CD4-positive, alpha-beta T cell treated with Interleukin-15 for 4 hours (primary cell): ENCODE measurements around the gene PCDHA9.

Experiments
- DNase-seq: peaks from one replicate; pipeline ENCODE4 v3.0.0-alpha.2; 2020; ENCODE audit warnings: low spot score

The PCDHA9 gene

DNA sequence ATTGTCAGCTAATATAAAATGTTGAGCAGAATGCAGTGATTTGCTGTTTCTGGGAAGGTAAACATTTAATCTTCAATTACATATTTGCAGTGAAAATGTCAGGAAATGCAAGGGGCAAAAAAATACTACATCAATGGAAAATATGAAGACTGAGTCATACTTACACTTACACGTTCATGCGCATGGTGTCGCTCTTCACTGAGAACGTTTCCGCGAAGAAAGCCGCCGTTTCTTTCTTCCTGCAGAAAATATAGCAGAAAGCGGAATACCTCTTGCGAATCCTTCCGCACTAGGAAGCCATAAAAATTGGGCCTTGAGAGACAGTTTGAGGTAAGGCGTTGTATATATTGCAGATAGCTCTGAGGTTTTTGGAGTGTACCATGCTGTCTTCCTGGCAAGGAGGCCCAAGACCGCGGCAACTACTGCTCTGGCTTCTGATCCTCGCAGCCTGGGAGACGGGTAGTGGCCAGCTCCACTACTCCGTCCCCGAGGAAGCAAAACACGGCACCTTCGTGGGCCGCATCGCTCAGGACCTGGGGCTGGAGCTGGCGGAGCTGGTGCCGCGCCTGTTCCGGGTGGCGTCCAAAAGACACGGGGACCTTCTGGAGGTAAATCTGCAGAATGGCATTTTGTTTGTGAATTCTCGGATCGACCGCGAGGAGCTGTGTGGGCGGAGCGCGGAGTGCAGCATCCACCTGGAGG is 33.9 kb downstream of the PCDHA9 start, which contains the start of gene PCDHA13:
Gene PCDHA13 (plus strand): TSS at position 236 of the 702 bp plus-strand sequence. CDS start 145 bp downstream, at position 381.
- no peak for DNase-seq

GRCh38 chr5:140882591-140882899 is 34.4 kb downstream of the PCDHA9 start:
- DNase-seq = no peak

- DNase-seq = no peak
Measured at GRCh38 chr5:140883373-140883772, 35.2 kb downstream of the PCDHA9 start.

DNA sequence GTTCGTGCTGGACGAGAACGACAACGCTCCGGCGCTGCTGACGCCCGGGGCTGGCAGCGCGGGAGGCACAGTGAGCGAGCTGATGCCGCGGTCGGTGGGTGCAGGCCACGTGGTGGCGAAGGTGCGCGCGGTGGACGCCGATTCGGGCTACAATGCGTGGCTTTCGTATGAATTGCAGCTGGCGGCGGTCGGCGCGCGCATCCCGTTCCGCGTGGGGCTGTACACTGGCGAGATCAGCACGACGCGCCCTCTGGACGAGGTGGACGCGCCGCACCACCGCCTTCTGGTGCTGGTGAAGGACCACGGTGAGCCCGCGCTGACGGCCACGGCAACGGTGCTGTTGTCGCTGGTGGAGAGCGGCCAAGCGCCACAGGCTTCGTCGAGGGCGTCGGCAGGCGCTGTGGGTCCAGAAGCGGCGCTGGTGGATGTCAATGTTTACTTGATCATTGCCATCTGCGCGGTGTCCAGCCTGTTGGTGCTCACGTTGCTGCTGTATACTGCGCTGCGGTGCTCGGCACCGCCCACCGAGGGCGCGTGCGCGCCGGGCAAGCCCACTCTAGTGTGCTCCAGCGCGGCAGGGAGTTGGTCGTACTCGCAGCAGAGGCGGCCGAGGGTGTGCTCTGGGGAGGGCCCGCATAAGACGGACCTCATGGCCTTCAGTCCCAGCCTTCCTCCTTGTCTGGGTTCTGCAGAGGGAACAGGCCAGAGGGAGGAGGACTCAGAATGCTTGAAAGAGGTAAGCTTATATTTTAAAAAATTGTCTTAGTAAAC is 35.9 kb downstream of the PCDHA9 start:
- no peak for DNase-seq
